HepG2 (cell line): Measurements from ENCODE around the gene SEZ6L. TPM values are rescaled to one million over a fixed set of nuclear protein-coding genes. Genes with fewer than 3 reads are reported as not detected.

Source experiments
- NCOR1 ChIP-seq: fragments of 200-600 bp; sonication (generic); IDR thresholded peaks from 2 replicates; pipeline ENCODE4 v1.7.0; 2017; ENCODE audit warnings: antibody characterized with exemption, low read length, borderline replicate concordance
- NFKBIZ ChIP-seq: IDR thresholded peaks from 2 replicates; pipeline ENCODE4 v1.6.1; 2018; ENCODE audit warnings: missing genetic modification reagents, missing compliant biosample characterization
- SMAD9 ChIP-seq: sonication (generic); formaldehyde crosslinking; IDR thresholded peaks from 2 replicates; pipeline ENCODE4 v1.5.1; 2020; ENCODE audit warnings: mild to moderate bottlenecking, missing genetic modification reagents
- TGIF2 ChIP-seq: IDR thresholded peaks from 2 replicates; pipeline ENCODE4 v1.6.1; 2016; ENCODE audit warnings: control low read depth, missing compliant biosample characterization
- THYN1 ChIP-seq: sonication (generic); formaldehyde crosslinking; IDR thresholded peaks from 2 replicates; pipeline ENCODE4 v1.8.1; 2023; ENCODE audit warnings: low read depth, mild to moderate bottlenecking, moderate library complexity, missing genetic modification reagents, borderline replicate concordance
- ZNF839 ChIP-seq: sonication (generic); formaldehyde crosslinking; IDR thresholded peaks from 2 replicates; pipeline ENCODE4 v1.4.0; 2020; ENCODE audit warnings: missing genetic modification reagents, mild to moderate bottlenecking, borderline replicate concordance
- polyA plus RNA-seq, 8 experiments: library from polyadenylated mRNA; depleted of rRNA in 3 of 8; stranded (reverse) in 7 of 8; unstranded in 1 of 8; fragments of >200 nt; fragmentation: Illumina TruSeq in 4 of 8; extraction: Trizol in 4 of 8; gene quantifications; 2 replicates each; pipeline versions ENCODE4 v1.2.1 to v1.2.3, GENCODE V29; 2011 to 2016; ENCODE audit warnings: low read depth in 4 of 8, missing spikeins in 1 of 8, mixed read lengths in 1 of 8; ENCODE audit not compliant: insufficient read depth in 1 of 8
- total RNA-seq, 5 experiments: library from RNA; depleted of rRNA; stranded (reverse); fragments of >200 nt; fragmentation: Illumina TruSeq; extraction: Trizol; gene quantifications; 2 replicates each; pipeline ENCODE4 v1.2.3, GENCODE V29; 2016; ENCODE audit warnings: low read depth in 1 of 5
- TF ChIP-seq, protein P1 (sequence below): sonication (generic); formaldehyde crosslinking; IDR thresholded peaks from 2 replicates; pipeline ENCODE4 v1.4.0; 2020; ENCODE audit warnings: mild to moderate bottlenecking, missing genetic modification reagents
- TF ChIP-seq, protein P2 (sequence below): sonication (generic); formaldehyde crosslinking; IDR thresholded peaks from 2 replicates; pipeline ENCODE4 v1.5.1; 2020; ENCODE audit warnings: mild to moderate bottlenecking, missing genetic modification reagents

Gene SEZ6L
- total and polyA plus RNA-seq, 2 of the 13 experiments (the other 11 are each of a cell fraction or from before 2014, with no cell fraction given): not detected

DNA sequence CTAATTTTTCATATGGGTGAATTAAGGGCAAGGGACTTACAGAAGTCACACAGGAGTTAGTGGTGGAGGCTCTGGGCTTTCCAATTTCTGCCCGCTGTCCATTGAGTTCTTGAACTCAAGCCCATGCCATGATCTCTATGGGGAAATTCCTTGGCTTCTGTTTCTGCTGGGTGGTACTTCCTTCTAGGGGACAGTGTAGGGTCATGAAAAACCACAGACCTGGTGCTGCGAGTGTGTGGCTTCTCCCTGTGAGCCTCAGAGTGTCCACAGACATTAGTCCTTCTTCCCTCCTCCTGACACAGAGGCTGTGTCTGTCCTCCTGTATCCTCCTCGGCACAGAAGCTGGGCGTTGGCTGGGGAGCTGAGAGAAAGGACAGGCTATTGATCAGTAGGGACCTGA, 6.3 kb upstream of the SEZ6L start (continued):
- TF ChIP-seq, protein P1, sequence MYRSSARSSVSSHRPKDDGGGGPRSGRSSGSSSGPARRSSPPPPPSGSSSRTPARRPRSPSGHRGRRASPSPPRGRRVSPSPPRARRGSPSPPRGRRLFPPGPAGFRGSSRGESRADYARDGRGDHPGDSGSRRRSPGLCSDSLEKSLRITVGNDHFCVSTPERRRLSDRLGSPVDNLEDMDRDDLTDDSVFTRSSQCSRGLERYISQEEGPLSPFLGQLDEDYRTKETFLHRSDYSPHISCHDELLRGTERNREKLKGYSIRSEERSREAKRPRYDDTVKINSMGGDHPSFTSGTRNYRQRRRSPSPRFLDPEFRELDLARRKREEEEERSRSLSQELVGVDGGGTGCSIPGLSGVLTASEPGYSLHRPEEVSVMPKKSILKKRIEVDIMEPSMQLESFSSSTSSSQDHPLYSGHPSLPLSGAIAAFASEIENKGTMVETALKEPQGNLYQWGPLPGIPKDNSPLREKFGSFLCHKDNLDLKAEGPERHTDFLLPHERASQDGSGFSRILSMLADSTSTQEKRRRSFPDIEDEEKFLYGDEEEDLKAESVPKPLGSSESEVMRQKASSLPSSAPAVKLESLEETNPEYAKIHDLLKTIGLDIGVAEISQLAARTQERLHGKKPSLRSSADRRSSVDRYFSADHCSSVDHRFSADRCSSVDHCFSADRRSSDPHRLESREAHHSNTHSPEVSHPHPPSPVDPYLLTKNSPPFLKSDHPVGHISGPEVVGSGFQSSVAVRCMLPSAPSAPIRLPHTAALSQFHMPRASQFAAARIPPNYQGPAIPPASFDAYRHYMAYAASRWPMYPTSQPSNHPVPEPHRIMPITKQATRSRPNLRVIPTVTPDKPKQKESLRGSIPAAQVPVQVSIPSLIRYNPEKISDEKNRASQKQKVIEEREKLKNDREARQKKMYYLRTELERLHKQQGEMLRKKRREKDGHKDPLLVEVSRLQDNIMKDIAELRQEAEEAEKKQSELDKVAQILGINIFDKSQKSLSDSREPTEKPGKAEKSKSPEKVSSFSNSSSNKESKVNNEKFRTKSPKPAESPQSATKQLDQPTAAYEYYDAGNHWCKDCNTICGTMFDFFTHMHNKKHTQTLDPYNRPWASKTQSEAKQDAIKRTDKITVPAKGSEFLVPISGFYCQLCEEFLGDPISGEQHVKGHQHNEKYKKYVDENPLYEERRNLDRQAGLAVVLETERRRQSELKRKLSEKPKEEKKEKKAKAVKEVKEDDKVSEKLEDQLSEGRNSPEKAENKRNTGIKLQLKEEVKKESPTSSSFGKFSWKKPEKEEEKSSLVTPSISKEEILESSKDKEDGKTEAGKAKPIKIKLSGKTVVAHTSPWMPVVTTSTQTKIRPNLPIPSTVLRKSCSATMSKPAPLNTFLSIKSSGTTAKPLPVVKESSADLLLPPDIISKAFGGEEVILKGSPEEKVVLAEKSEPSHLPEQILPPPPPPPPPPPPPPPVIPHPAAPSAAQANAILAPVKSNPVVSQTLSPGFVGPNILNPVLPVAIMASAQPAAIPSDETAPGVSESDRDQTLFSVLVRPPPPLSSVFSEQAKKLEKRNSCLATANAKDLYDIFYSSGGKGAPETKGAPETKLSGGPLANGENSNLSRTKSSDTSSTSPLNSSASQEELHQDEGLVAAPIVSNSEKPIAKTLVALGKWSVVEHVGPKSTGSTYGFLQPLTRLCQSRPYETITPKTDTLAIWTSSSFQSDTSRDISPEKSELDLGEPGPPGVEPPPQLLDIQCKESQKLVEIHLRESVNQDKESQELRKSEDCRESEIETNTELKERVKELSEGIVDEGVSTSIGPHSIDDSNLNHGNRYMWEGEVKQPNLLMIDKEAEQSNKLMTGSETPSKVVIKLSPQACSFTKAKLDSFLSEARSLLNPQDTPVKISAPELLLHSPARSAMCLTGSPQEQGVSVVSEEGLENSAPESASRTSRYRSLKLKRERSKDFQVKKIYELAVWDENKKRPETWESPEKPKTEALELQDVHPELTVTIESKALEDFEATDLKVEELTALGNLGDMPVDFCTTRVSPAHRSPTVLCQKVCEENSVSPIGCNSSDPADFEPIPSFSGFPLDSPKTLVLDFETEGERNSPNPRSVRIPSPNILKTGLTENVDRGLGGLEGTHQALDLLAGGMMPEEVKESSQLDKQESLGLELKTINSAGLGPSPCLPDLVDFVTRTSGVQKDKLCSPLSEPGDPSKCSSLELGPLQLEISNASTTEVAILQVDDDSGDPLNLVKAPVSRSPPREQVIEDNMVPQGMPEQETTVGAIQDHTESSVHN (CRISPR knock-in tag): no peak
- TF ChIP-seq SMAD9 (no peak), THYN1 (CRISPR knock-in tag) (no peak), TGIF2 (CRISPR knock-in tag) (no peak), NFKBIZ (CRISPR knock-in tag) (no peak), NCOR1 (no peak), ZNF839 (CRISPR knock-in tag) (no peak)
- TF ChIP-seq, protein P2, sequence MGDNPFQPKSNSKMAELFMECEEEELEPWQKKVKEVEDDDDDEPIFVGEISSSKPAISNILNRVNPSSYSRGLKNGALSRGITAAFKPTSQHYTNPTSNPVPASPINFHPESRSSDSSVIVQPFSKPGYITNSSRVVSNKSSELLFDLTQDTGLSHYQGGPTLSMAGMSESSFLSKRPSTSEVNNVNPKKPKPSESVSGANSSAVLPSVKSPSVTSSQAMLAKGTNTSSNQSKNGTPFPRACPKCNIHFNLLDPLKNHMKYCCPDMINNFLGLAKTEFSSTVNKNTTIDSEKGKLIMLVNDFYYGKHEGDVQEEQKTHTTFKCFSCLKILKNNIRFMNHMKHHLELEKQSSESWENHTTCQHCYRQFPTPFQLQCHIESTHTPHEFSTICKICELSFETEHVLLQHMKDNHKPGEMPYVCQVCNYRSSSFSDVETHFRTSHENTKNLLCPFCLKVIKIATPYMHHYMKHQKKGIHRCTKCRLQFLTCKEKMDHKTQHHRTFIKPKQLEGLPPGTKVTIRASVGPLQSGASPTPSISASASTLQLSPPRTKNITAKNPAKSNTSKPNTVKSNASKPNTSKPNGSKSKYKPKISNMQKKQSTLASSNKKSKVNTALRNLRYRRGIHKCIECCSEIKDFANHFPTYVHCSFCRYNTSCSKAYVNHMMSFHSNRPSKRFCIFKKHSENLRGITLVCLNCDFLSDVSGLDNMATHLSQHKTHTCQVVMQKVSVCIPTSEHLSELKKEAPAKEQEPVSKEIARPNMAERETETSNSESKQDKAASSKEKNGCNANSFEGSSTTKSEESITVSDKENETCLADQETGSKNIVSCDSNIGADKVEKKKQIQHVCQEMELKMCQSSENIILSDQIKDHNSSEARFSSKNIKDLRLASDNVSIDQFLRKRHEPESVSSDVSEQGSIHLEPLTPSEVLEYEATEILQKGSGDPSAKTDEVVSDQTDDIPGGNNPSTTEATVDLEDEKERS (CRISPR knock-in tag): no peak
